GM21381 (cell line): ENCODE data around the gene PARVA.

Experiments used
- ATAC-seq: cut with Tn5 transposase; IDR thresholded peaks from one replicate; pipeline ENCODE4 v1.9.1; 2021; ENCODE audit warnings: mild to moderate bottlenecking, moderate library complexity; ENCODE audit not compliant: unreplicated experiment

Gene PARVA

DNA sequence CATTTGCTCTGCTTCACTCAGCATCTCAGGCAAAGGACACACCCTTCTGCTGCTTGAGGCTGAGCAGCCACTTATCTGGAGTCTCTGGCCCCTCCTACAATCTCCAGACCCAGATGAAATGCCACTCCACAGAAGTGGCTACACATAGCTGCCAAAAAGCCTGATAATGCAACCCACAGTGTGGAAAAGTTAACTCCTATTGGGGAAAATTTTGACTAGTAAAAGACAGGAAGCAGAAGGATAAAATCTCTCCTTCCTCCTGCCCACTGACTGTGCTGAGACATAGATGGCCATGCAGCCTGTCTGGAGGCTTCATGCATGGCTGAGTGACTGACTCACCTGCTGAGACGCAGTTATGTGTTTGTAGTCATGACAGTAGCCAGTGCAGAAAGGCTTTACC lies 204.6 kb downstream of the PARVA start:
- no peak for ATAC-seq
